HepG2 (cell line): ENCODE measurements around the gene INTS3. TPM values are rescaled to one million over a fixed set of nuclear protein-coding genes. Genes with fewer than 3 reads are reported as not detected.
A peak's percentile ranks its signal among the peaks of the same experiment; 100 is the strongest.

ENCODE experiments used
- AHR ChIP-seq: IDR thresholded peaks from 2 replicates; pipeline ENCODE4 v1.6.1; 2018; ENCODE audit warnings: missing genetic modification reagents, missing compliant biosample characterization
- ARNTL ChIP-seq: sonication (generic); formaldehyde crosslinking; IDR thresholded peaks from 2 replicates; pipeline ENCODE4 v1.4.0; 2020; ENCODE audit warnings: mild to moderate bottlenecking, missing genetic modification reagents
- ATM ChIP-seq: fragments of 450-650 bp; IDR thresholded peaks from 2 replicates; pipeline ENCODE4 v1.7.1; 2017; ENCODE audit warnings: mild to moderate bottlenecking, borderline replicate concordance
- BHLHE40 ChIP-seq: IDR thresholded peaks from 2 replicates; pipeline ENCODE4 v1.6.1; 2011; ENCODE audit warnings: low read length, improper control_type of control experiment
- GPN1 ChIP-seq: sonication (generic); formaldehyde crosslinking; IDR thresholded peaks from 2 replicates; pipeline ENCODE4 v1.5.1; 2020; ENCODE audit warnings: missing genetic modification reagents, borderline replicate concordance
- KLF9 ChIP-seq: IDR thresholded peaks from 2 replicates; pipeline ENCODE4 v1.6.1; 2016; ENCODE audit warnings: low read depth
- RBM39 ChIP-seq: fragments of 200-400 bp; formaldehyde crosslinking; IDR thresholded peaks from one replicate; pipeline ENCODE4 v1.6.1; 2018; ENCODE audit warnings: antibody characterized with exemption, mild to moderate bottlenecking, low read depth, low read length; ENCODE audit not compliant: poor library complexity, severe bottlenecking
- SRF ChIP-seq: IDR thresholded peaks from 2 replicates; pipeline ENCODE4 v1.6.1; 2011; ENCODE audit warnings: mild to moderate bottlenecking, low read depth, low read length, moderate library complexity
- SUZ12 ChIP-seq: fragments of 150-350 bp; IDR thresholded peaks from 2 replicates; pipeline ENCODE4 v1.6.1; 2014; ENCODE audit warnings: low read depth, low read length
- ZNF12 ChIP-seq: sonication (generic); formaldehyde crosslinking; IDR thresholded peaks from 2 replicates; pipeline ENCODE4 v1.5.0; 2020; ENCODE audit warnings: missing genetic modification reagents
- ZNF770 ChIP-seq: sonication (generic); formaldehyde crosslinking; IDR thresholded peaks from 2 replicates; pipeline ENCODE4 v1.5.0; 2020; ENCODE audit warnings: mild to moderate bottlenecking, missing genetic modification reagents
- ZNF878 ChIP-seq: sonication (generic); formaldehyde crosslinking; IDR thresholded peaks from 2 replicates; pipeline ENCODE4 v1.8.1; 2023; ENCODE audit warnings: mild to moderate bottlenecking, missing genetic modification reagents, moderate library complexity
- ZZZ3 ChIP-seq: sonication (generic); formaldehyde crosslinking; IDR thresholded peaks from 2 replicates; pipeline ENCODE4 v1.4.0; 2020; ENCODE audit warnings: missing genetic modification reagents, mild to moderate bottlenecking, borderline replicate concordance
- polyA plus RNA-seq, 8 experiments: library from polyadenylated mRNA; depleted of rRNA in 3 of 8; stranded (reverse) in 7 of 8; unstranded in 1 of 8; fragments of >200 nt; fragmentation: Illumina TruSeq in 4 of 8; extraction: Trizol in 4 of 8; gene quantifications; 2 replicates each; pipeline versions ENCODE4 v1.2.1 to v1.2.3, GENCODE V29; 2011 to 2016; ENCODE audit warnings: low read depth in 4 of 8, missing spikeins in 1 of 8, mixed read lengths in 1 of 8; ENCODE audit not compliant: insufficient read depth in 1 of 8
- total RNA-seq, 5 experiments: library from RNA; depleted of rRNA; stranded (reverse); fragments of >200 nt; fragmentation: Illumina TruSeq; extraction: Trizol; gene quantifications; 2 replicates each; pipeline ENCODE4 v1.2.3, GENCODE V29; 2016; ENCODE audit warnings: low read depth in 1 of 5
- TF ChIP-seq, protein P1 (sequence below): sonication (generic); formaldehyde crosslinking; IDR thresholded peaks from 2 replicates; pipeline ENCODE4 v1.4.0; 2020; ENCODE audit warnings: missing genetic modification reagents
- TF ChIP-seq, protein P2 (sequence below): sonication (generic); formaldehyde crosslinking; IDR thresholded peaks from 2 replicates; pipeline ENCODE4 v1.4.0; 2020; ENCODE audit warnings: mild to moderate bottlenecking, missing genetic modification reagents
- TF ChIP-seq, protein P3 (sequence below): IDR thresholded peaks from 2 replicates; pipeline ENCODE4 v1.6.1; 2016

Gene INTS3
- total and polyA plus RNA-seq, 2 of the 13 experiments (the other 11 are each of a cell fraction or from before 2014, with no cell fraction given): 17.2 to 27.2 TPM

DNA sequence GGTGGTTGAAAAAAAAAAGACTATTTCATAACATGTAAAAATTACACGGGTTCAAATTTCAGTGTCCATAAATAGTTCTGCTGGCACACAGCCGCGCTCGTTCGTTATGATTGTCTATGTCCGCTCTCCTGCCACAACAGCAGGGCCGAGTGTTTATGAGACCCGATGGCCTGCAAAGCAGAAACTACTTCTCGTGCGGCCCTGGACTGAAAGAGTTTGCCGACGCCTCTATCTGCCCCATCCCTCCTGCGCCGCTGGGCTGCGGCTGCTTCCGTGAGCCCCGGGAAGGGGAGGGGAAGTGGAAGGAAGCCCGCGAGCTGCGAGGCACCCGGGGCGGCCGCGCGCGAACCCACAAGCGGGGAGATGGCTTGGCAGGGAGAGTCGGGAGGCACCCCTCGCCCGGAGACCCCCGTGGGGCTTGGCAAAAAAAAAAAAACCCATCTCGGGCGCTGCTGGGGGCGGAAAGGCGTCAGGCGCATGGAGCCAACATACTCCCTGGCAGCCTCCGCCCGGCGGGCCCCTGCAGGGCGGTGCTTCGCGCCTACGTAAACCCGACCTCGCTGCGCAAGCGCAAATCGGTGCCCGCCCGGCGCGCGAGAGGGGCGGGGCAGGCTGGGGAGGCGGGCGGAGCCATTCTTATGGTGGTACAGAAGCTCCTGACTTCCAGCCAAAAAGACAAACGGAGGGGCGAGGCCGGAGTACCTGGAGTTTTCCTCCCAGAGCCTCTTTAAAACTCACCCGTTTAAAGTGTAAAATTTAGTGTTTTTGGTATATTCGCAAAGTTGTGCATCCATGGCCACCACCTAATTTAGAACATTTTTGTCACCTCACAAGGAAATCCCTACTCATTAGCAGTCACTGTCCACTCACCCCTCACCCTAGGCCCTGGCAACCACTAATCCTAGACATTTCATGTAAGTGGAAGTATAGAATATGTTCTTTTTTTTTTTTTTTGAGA, 55.7 kb downstream of the INTS3 start (continued):
- TF ChIP-seq, protein P1, sequence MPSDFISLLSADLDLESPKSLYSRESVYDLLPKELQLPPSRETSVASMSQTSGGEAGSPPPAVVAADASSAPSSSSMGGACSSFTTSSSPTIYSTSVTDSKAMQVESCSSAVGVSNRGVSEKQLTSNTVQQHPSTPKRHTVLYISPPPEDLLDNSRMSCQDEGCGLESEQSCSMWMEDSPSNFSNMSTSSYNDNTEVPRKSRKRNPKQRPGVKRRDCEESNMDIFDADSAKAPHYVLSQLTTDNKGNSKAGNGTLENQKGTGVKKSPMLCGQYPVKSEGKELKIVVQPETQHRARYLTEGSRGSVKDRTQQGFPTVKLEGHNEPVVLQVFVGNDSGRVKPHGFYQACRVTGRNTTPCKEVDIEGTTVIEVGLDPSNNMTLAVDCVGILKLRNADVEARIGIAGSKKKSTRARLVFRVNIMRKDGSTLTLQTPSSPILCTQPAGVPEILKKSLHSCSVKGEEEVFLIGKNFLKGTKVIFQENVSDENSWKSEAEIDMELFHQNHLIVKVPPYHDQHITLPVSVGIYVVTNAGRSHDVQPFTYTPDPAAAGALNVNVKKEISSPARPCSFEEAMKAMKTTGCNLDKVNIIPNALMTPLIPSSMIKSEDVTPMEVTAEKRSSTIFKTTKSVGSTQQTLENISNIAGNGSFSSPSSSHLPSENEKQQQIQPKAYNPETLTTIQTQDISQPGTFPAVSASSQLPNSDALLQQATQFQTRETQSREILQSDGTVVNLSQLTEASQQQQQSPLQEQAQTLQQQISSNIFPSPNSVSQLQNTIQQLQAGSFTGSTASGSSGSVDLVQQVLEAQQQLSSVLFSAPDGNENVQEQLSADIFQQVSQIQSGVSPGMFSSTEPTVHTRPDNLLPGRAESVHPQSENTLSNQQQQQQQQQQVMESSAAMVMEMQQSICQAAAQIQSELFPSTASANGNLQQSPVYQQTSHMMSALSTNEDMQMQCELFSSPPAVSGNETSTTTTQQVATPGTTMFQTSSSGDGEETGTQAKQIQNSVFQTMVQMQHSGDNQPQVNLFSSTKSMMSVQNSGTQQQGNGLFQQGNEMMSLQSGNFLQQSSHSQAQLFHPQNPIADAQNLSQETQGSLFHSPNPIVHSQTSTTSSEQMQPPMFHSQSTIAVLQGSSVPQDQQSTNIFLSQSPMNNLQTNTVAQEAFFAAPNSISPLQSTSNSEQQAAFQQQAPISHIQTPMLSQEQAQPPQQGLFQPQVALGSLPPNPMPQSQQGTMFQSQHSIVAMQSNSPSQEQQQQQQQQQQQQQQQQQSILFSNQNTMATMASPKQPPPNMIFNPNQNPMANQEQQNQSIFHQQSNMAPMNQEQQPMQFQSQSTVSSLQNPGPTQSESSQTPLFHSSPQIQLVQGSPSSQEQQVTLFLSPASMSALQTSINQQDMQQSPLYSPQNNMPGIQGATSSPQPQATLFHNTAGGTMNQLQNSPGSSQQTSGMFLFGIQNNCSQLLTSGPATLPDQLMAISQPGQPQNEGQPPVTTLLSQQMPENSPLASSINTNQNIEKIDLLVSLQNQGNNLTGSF (CRISPR knock-in tag): no peak; the same call in 1 of the 2 replicates
- TF ChIP-seq GPN1 (CRISPR knock-in tag): no peak
- no peak for TF ChIP-seq AHR (CRISPR knock-in tag)
- no peak for TF ChIP-seq ATM
- TF ChIP-seq ZNF770 (CRISPR knock-in tag): no peak
- no peak for TF ChIP-seq BHLHE40
- no peak for TF ChIP-seq SRF
- no peak for TF ChIP-seq ZNF12
- no peak for TF ChIP-seq KLF9 (CRISPR knock-in tag)
- TF ChIP-seq RBM39: peak; percentile 89
- TF ChIP-seq SUZ12: no peak
- TF ChIP-seq, protein P2, sequence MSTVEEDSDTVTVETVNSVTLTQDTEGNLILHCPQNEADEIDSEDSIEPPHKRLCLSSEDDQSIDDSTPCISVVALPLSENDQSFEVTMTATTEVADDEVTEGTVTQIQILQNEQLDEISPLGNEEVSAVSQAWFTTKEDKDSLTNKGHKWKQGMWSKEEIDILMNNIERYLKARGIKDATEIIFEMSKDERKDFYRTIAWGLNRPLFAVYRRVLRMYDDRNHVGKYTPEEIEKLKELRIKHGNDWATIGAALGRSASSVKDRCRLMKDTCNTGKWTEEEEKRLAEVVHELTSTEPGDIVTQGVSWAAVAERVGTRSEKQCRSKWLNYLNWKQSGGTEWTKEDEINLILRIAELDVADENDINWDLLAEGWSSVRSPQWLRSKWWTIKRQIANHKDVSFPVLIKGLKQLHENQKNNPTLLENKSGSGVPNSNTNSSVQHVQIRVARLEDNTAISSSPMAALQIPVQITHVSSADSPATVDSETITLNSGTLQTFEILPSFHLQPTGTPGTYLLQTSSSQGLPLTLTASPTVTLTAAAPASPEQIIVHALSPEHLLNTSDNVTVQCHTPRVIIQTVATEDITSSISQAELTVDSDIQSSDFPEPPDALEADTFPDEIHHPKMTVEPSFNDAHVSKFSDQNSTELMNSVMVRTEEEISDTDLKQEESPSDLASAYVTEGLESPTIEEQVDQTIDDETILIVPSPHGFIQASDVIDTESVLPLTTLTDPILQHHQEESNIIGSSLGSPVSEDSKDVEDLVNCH (CRISPR knock-in tag): no peak
- no peak for TF ChIP-seq ZZZ3 (CRISPR knock-in tag)
- TF ChIP-seq, protein P3, sequence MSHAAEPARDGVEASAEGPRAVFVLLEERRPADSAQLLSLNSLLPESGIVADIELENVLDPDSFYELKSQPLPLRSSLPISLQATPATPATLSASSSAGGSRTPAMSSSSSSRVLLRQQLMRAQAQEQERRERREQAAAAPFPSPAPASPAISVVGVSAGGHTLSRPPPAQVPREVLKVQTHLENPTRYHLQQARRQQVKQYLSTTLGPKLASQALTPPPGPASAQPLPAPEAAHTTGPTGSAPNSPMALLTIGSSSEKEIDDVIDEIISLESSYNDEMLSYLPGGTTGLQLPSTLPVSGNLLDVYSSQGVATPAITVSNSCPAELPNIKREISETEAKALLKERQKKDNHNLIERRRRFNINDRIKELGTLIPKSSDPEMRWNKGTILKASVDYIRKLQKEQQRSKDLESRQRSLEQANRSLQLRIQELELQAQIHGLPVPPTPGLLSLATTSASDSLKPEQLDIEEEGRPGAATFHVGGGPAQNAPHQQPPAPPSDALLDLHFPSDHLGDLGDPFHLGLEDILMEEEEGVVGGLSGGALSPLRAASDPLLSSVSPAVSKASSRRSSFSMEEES (CRISPR knock-in tag): 0 out of 2 replicates have a peak, but pooled peaks have one; percentile 24
- peak; percentile 32; the same call in 1 of the 2 replicates for TF ChIP-seq ARNTL (CRISPR knock-in tag)
- peak; percentile 74; the same call in 1 of the 2 replicates for TF ChIP-seq ZNF878 (CRISPR knock-in tag)
